T-helper 17 cell (primary cell): Measurements from ENCODE around the gene C1orf74. TPM values are rescaled to one million over a fixed set of nuclear protein-coding genes. Genes with fewer than 3 reads are reported as not detected.
A peak's percentile ranks its signal among the peaks of the same experiment; 100 is the strongest.

ENCODE experiments used
- ATAC-seq: fragments of 150-1000 bp; cut with Tn5 transposase; 2 replicates; pipeline ENCODE4 v1.10.0; 2021; ENCODE audit warnings: mild to moderate bottlenecking, moderate library complexity
- DNase-seq, 3 donors: peaks; one replicate each; pipeline versions ENCODE4 v3.0.0 to v3.0.0-alpha.2; 2020 to 2021
- H3K9me3 ChIP-seq: one replicate; pipeline ENCODE4 v1.7.0; 2013; ENCODE audit warnings: low read length, mild to moderate bottlenecking; ENCODE audit not compliant: control insufficient read depth, poor library complexity, severe bottlenecking
- H3K27ac Mint-ChIP-seq: one replicate; pipeline ENCODE4 v1.8.0; 2022; ENCODE audit warnings: mild to moderate bottlenecking, moderate library complexity, mixed read lengths
- H3K27me3 Mint-ChIP-seq: one replicate; pipeline ENCODE4 v1.8.0; 2022; ENCODE audit warnings: mixed read lengths
- H3K36me3 Mint-ChIP-seq: one replicate; pipeline ENCODE4 v1.8.0; 2022; ENCODE audit warnings: low read depth, mixed read lengths
- H3K4me1 Mint-ChIP-seq: one replicate; pipeline ENCODE4 v1.8.0; 2022; ENCODE audit warnings: mild to moderate bottlenecking, mixed read lengths
- H3K4me3 Mint-ChIP-seq: one replicate; pipeline ENCODE4 v1.8.0; 2022; ENCODE audit warnings: mild to moderate bottlenecking, moderate library complexity, mixed read lengths
- total RNA-seq, 4 donors: library from RNA in 2 of 4; stranded (reverse) in 2 of 4; gene quantifications; one replicate each; pipeline ENCODE4 v1.2.3 and lab custom pipeline; 2022 to 2026

C1orf74 gene
- total RNA-seq, 2 donors from 2014 or later: 0.42 to 0.50 TPM

GRCh38 chr1:209816923-209817322, 32.6 kb upstream of the C1orf74 start:
- peaks cover 29% of the 10 kb centered on the region for H3K27me3 Mint-ChIP-seq
- H3K4me1 Mint-ChIP-seq: peaks cover 9% of the 10 kb centered on the region
- ATAC-seq (no peak), DNase-seq (no peak)
- no peak overlapping the region for H3K4me3 Mint-ChIP-seq
- peaks cover 3% of the 10 kb centered on the region for H3K36me3 Mint-ChIP-seq
- H3K27ac Mint-ChIP-seq: no peak overlapping the region
- no peaks in the 10 kb centered on the region for H3K9me3 ChIP-seq

DNA sequence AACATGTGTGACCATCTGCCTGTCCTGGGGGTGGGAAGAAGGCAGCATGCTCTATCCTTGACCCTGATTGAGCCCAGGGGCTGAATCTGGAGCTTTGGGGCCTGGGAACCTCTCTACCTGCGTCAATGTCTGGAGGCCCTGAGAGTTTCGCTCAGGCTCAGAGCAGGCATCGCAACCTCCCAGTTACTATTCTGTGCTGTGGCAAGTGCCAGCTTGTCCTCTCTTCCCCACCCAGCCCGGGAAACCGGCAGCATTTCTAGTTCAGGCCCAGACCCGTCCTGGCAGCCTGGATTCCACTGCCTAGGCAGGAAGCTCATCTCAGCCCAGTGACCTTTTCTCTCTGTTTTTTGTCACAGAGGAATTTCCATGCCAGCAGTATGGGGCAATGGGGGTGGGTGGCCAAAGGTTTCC, 31.6 kb upstream of the C1orf74 start:
- no peak for ATAC-seq
- Mint-ChIP-seq H3K27ac (peak overlapping the region; percentile 85), H3K4me3 (no peak overlapping the region), H3K4me1 (peaks cover 9% of the 10 kb centered on the region), H3K36me3 (peaks cover 3% of the 10 kb centered on the region), H3K27me3 (peaks cover 19% of the 10 kb centered on the region)
- H3K9me3 ChIP-seq: no peaks in the 10 kb centered on the region
- no peak for DNase-seq

GRCh38 chr1:209815490-209815889, 31.1 kb upstream of the C1orf74 start:
- Mint-ChIP-seq H3K36me3 (peaks cover 3% of the 10 kb centered on the region), H3K27ac (peak overlapping the region; percentile 85), H3K4me3 (no peak overlapping the region), H3K4me1 (peaks cover 9% of the 10 kb centered on the region), H3K27me3 (peaks cover 15% of the 10 kb centered on the region)
- ATAC-seq (peak; percentile 81), DNase-seq (no peak)
- H3K9me3 ChIP-seq: no peaks in the 10 kb centered on the region

DNA sequence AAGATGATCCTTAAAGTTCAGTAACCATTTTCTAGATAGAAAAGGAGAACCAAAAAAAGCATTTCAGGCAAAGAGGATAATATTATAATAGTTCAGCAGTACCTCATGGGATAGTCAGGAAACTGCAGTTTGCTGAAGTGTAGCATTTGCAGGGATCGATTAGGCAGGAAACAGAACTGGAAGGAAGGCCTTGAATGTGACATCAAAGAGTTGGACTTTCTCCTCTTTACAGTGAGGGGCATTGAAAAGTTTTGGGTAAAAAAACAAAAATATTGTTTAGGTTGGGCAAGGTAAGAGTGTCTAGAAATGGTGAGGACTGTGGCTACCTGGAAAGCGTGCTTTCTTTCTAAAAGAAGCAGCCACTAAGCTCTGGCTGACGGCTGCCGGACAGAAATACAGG, 29.5 kb upstream of the C1orf74 start:
- peaks cover 12% of the 10 kb centered on the region for H3K27me3 Mint-ChIP-seq
- no peak overlapping the region for H3K4me3 Mint-ChIP-seq
- peaks cover 3% of the 10 kb centered on the region for H3K36me3 Mint-ChIP-seq
- no peak overlapping the region for H3K27ac Mint-ChIP-seq
- H3K9me3 ChIP-seq: no peaks in the 10 kb centered on the region
- DNase-seq: no peak
- no peak for ATAC-seq
- peaks cover 9% of the 10 kb centered on the region for H3K4me1 Mint-ChIP-seq

DNA sequence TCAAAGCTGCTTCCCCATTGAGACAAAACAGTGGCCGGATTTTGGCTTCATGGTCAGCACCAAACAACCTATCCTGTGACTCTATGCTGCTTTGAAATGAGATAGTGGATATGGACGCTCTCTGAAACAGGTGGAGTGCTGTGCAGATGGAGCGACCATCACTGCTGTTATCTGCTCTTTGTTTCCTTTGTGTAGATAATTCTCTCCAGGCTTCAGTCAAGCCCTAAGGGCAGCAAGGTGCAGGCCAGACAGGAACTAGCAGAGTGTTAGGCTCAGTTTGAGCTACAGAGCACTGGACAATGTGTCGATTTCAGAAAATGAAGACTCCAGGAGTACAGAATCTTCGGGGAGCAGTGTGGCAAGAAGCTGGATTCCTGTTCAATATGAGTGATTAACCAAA, 26.4 kb upstream of the C1orf74 start:
- Mint-ChIP-seq H3K4me1 (peaks cover 11% of the 10 kb centered on the region), H3K36me3 (no peaks in the 10 kb centered on the region), H3K27ac (no peak overlapping the region), H3K4me3 (no peak overlapping the region), H3K27me3 (peaks cover 4% of the 10 kb centered on the region)
- DNase-seq: no peak
- ATAC-seq: no peak
- no peaks in the 10 kb centered on the region for H3K9me3 ChIP-seq

DNA sequence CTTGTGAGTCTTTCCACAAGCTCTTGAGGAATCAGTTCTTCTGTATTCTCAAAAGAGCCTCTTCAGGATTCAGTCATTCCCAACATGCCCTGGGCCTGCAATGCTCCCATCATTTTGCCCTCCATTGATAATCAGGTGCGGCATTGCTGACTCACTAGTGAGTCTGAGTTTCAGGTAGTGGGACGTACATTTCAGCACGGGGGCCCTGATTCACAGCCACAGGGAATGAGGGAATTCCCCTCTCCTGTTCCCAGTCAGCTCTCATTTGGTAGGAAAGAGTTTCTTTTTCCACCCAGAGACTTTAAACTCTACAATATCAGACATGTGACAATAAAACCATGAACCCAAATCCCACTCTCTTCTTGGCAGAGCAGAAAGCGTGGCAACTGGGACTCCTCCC, 25.3 kb upstream of the C1orf74 start:
- no peak for ATAC-seq
- peaks cover 13% of the 10 kb centered on the region for H3K27me3 Mint-ChIP-seq

DNA sequence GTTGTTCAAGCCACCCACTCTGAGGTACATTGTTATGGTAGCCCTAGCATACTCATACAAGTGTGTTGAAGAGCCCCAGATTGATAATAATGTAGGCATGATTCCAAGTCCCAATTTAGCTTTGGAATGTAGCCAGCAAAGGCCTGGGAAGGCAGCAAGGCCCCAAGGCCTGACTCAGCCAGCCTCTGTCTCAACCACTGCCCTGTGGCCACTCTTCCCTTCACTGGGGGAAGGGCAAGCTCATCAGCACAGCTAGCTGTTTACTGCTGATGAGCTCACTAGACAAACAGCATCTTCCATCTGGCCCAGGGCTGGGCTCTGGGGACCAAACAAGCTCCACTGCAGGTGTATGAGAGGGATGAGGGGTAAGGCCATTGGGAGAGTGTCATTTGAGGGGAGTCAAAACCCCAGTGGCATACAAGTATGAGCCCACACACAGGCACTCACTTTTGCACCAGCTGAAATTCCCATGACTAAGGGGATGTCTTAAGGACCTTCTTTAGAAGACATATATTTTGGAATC, 23.8 kb upstream of the C1orf74 start:
- Mint-ChIP-seq H3K36me3 (no peaks in the 10 kb centered on the region), H3K4me3 (no peak overlapping the region), H3K27me3 (peaks cover 21% of the 10 kb centered on the region), H3K27ac (no peak overlapping the region), H3K4me1 (peaks cover 6% of the 10 kb centered on the region)
- ATAC-seq: no peak
- no peak for DNase-seq
- H3K9me3 ChIP-seq: no peaks in the 10 kb centered on the region

More for the DNA sequence above, 25.3 kb upstream of the C1orf74 start:
- Mint-ChIP-seq H3K36me3 (no peaks in the 10 kb centered on the region), H3K4me3 (no peak overlapping the region), H3K4me1 (peaks cover 6% of the 10 kb centered on the region), H3K27ac (no peak overlapping the region)
- no peaks in the 10 kb centered on the region for H3K9me3 ChIP-seq
- no peak for DNase-seq

DNA sequence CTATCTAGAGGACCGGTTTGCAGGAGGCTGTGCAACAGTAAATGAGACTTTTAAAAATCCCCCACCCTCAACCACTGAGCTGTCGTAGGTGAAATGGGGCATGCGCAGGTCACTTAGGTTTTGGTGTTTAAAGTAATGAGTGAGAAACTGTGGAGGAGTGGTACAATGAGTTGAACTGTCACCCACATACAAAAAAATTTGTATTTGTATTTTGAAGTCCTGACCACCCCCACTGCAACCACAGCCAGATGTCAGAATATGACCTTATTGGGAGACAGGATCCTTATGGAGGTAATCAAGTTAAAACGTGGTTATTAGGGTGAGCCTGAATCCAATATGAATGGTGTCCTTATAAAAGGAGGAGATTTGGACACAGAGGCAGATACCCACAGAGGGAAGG, 23.1 kb upstream of the C1orf74 start:
- Mint-ChIP-seq H3K4me3 (no peak overlapping the region), H3K4me1 (peaks cover 6% of the 10 kb centered on the region), H3K36me3 (no peaks in the 10 kb centered on the region), H3K27me3 (peaks cover 23% of the 10 kb centered on the region), H3K27ac (no peak overlapping the region)
- ATAC-seq (no peak), DNase-seq (no peak)
- H3K9me3 ChIP-seq: no peaks in the 10 kb centered on the region

GRCh38 chr1:209805875-209806760, 21.8 kb upstream of the C1orf74 start, which contains the start of gene IRF6:
Gene IRF6 (minus strand): TSS chr1:209806142. CDS start chr1:209801413, 4,729 bp downstream.
- peaks cover 2% of the 10 kb centered on the region for H3K36me3 Mint-ChIP-seq
- DNase-seq: peak; percentile 53 to 68 (median 66)
- peak within 1 kb of the TSS; percentile 19 for H3K27ac Mint-ChIP-seq
- ATAC-seq: peak; percentile 93
- H3K4me3 Mint-ChIP-seq: peak within 1 kb of the TSS; percentile 86
- peaks cover 6% of the 10 kb centered on the region for H3K4me1 Mint-ChIP-seq
- peaks cover 31% of the 10 kb centered on the region for H3K27me3 Mint-ChIP-seq
- no peaks in the 10 kb centered on the region for H3K9me3 ChIP-seq

DNA sequence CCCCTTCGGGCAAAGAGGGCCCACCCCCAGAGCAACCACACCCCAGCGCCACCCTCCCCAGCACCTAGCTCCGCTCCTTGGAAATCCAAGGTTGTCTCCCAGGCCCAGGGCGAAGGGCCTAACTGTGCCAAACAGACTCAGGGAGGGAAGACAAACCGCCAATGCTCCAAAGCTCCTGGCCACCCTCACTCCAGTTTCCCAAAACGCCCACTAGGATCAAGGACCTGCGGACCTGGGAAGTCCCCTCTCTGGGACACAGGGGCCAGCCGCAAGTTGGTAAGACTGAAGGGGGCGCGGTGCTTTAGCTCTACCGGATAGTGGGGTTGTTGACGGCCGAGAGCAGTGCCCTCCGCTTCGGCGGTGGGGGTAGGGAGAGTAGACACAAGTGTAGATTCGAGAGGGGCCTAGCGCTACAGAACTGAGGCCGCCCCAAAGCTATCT, 21.0 kb upstream of the C1orf74 start:
- H3K27me3 Mint-ChIP-seq: peaks cover 38% of the 10 kb centered on the region
- ATAC-seq (no peak), DNase-seq (no peak)
- H3K9me3 ChIP-seq: no peaks in the 10 kb centered on the region
- H3K27ac Mint-ChIP-seq: no peak overlapping the region
- peaks cover 6% of the 10 kb centered on the region for H3K4me1 Mint-ChIP-seq
- H3K36me3 Mint-ChIP-seq: peaks cover 2% of the 10 kb centered on the region
- peak overlapping the region; percentile 86 for H3K4me3 Mint-ChIP-seq

GRCh38 chr1:209803568-209803967, 19.2 kb upstream of the C1orf74 start:
- DNase-seq: no peak
- Mint-ChIP-seq H3K27ac (no peak overlapping the region), H3K4me3 (no peak overlapping the region), H3K27me3 (peaks cover 38% of the 10 kb centered on the region), H3K4me1 (peaks cover 6% of the 10 kb centered on the region), H3K36me3 (peaks cover 2% of the 10 kb centered on the region)
- no peaks in the 10 kb centered on the region for H3K9me3 ChIP-seq
- ATAC-seq: no peak

DNA sequence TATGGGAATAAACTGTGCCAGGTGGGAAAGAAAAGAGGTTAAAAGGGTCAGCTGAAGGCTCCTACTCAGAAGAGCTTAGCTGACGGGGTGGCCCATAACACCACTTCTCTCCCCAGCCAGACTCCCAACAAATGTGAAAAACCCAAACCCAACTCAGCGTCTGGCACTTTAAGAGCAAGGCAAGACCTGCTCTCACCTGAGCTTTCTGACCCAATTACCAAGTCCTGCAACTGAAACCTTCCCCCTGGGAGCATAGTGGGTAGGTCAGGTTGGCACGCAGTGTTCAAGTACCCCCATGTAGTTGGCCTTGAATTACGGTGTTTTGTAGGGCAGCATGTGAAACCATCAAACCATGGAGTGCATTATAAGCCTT, 18.4 kb upstream of the C1orf74 start:
- H3K4me1 Mint-ChIP-seq: peaks cover 6% of the 10 kb centered on the region
- DNase-seq (no peak), ATAC-seq (no peak)
- no peak overlapping the region for H3K27ac Mint-ChIP-seq
- H3K9me3 ChIP-seq: no peaks in the 10 kb centered on the region
- peaks cover 2% of the 10 kb centered on the region for H3K36me3 Mint-ChIP-seq
- H3K4me3 Mint-ChIP-seq: no peak overlapping the region
- H3K27me3 Mint-ChIP-seq: peaks cover 45% of the 10 kb centered on the region

DNA sequence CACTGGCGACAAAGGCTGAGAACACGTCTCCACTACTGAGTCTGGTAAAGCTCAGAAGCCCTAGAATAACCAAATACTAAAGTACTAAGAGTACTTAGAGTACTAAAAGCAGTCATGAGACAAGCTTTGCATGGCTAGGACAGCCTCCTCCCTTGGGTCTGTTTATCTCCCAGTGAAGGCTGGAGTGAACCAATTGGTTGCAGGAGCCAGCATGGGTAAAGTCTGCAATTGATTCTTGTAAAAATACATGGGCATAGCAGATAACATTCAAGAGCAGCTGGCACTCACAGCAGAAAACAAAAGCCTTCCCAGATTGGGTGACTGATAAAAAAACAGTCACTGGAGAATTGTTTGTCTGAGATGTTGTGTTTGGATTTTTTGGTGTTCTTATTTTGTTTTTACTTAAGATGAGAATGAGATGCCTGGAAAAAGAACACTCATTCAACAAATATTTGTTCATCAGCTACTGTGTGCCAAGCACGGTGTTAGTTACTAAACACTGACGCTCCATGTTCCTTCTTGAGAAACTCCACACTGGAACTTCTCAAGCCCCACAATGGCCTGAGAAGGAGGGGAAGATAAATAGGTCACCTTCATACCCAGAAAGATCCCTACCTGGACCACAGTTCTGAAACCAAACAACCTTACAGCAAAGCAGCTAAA, 17.9 kb upstream of the C1orf74 start:
- Mint-ChIP-seq H3K4me1 (peaks cover 6% of the 10 kb centered on the region), H3K4me3 (no peak overlapping the region), H3K27ac (no peak overlapping the region), H3K36me3 (peaks cover 2% of the 10 kb centered on the region), H3K27me3 (peaks cover 45% of the 10 kb centered on the region)
- ATAC-seq (no peak), DNase-seq (no peak)
- no peaks in the 10 kb centered on the region for H3K9me3 ChIP-seq
